ENCODE measurements around the gene ABCC1.

GRCh38 chr16:16021988-16022682 is 72.7 kb downstream of the ABCC1 start:
- peak; percentile 85 for TF ChIP-seq POLR2AphosphoS5 (IDR thresholded peaks at IDR 0.05)
- TF ChIP-seq CTCF (IDR thresholded peaks at IDR 0.05): no peak
